H9 (cell line): Measurements from ENCODE around the gene CCL3. TPM values are rescaled to one million over a fixed set of nuclear protein-coding genes. Genes with fewer than 3 reads are reported as not detected.

Experiments used
- DNase-seq: peaks from one replicate; pipeline ENCODE4 v3.0.0-alpha.2; 2017
- H2AFZ ChIP-seq: one replicate; pipeline ENCODE4 v1.6.1; 2013; ENCODE audit warnings: mild to moderate bottlenecking, low read length, control low read depth, moderate library complexity
- H2AK5ac ChIP-seq: 2 replicates; pipeline ENCODE4 v1.6.1; 2013; ENCODE audit warnings: low read length, control low read depth, mixed read lengths; ENCODE audit not compliant: insufficient read length
- H2BK120ac ChIP-seq: one replicate; pipeline ENCODE4 v1.6.1; 2013; ENCODE audit warnings: low read depth, mild to moderate bottlenecking, low read length, control low read depth, inconsistent platforms; ENCODE audit not compliant: poor library complexity, severe bottlenecking
- H2BK12ac ChIP-seq: 2 replicates; pipeline ENCODE4 v1.6.1; 2013; ENCODE audit warnings: low read length, control low read depth, mixed read lengths, low read depth; ENCODE audit not compliant: insufficient read length
- H2BK15ac ChIP-seq: 2 replicates; pipeline ENCODE4 v1.6.1; 2013; ENCODE audit warnings: low read depth, low read length, control low read depth
- H2BK20ac ChIP-seq: one replicate; pipeline ENCODE4 v1.6.1; 2013; ENCODE audit warnings: low read depth, mild to moderate bottlenecking, low read length, control low read depth, inconsistent platforms; ENCODE audit not compliant: poor library complexity, severe bottlenecking
- H2BK5ac ChIP-seq: 2 replicates; pipeline ENCODE4 v1.6.1; 2013; ENCODE audit warnings: low read length, control low read depth, mixed read lengths; ENCODE audit not compliant: insufficient read length
- H3K14ac ChIP-seq: 2 replicates; pipeline ENCODE4 v1.6.1; 2013; ENCODE audit warnings: low read length, control low read depth; ENCODE audit not compliant: insufficient read depth
- H3K18ac ChIP-seq: 2 replicates; pipeline ENCODE4 v1.6.1; 2013; ENCODE audit warnings: low read depth, mild to moderate bottlenecking, mixed read lengths, low read length, control low read depth; ENCODE audit not compliant: insufficient read length
- H3K23ac ChIP-seq: 2 replicates; pipeline ENCODE4 v1.6.1; 2013; ENCODE audit warnings: low read length, control low read depth, mixed read lengths, low read depth; ENCODE audit not compliant: insufficient read length
- H3K23me2 ChIP-seq: 2 replicates; pipeline ENCODE4 v1.6.1; 2013; ENCODE audit warnings: low read depth, mild to moderate bottlenecking, mixed read lengths, low read length, control low read depth; ENCODE audit not compliant: insufficient read length, poor library complexity, severe bottlenecking
- H3K27ac ChIP-seq: 2 replicates; pipeline ENCODE4 v1.5.1; 2013; ENCODE audit warnings: low read length, control low read depth, mixed read lengths, low read depth; ENCODE audit not compliant: insufficient read length
- H3K27me3 ChIP-seq: 2 replicates; pipeline ENCODE4 v1.6.1; 2013; ENCODE audit warnings: low read length, control low read depth, inconsistent platforms; ENCODE audit not compliant: insufficient read depth
- H3K4ac ChIP-seq: 2 replicates; pipeline ENCODE4 v1.6.1; 2013; ENCODE audit warnings: low read depth, mild to moderate bottlenecking, control low read depth, inconsistent platforms, low read length, moderate library complexity
- H3K4me1 ChIP-seq: 2 replicates; pipeline ENCODE4 v1.6.1; 2013; ENCODE audit warnings: low read length, control low read depth, inconsistent platforms; ENCODE audit not compliant: insufficient read depth
- H3K4me2 ChIP-seq: 2 replicates; pipeline ENCODE4 v1.6.1; 2013; ENCODE audit warnings: low read length, control low read depth, mixed read lengths; ENCODE audit not compliant: insufficient read length, insufficient read depth
- H3K56ac ChIP-seq: 2 replicates; pipeline ENCODE4 v1.6.1; 2013; ENCODE audit warnings: low read depth, mild to moderate bottlenecking, mixed read lengths, low read length, control low read depth; ENCODE audit not compliant: insufficient read length
- H3K79me1 ChIP-seq: 2 replicates; pipeline ENCODE4 v1.6.1; 2013; ENCODE audit warnings: low read depth, mild to moderate bottlenecking, moderate library complexity, low read length, control low read depth, inconsistent platforms; ENCODE audit not compliant: insufficient read depth, poor library complexity, severe bottlenecking
- H3K79me2 ChIP-seq: 2 replicates; pipeline ENCODE4 v1.6.1; 2013; ENCODE audit warnings: low read length, control low read depth, inconsistent platforms; ENCODE audit not compliant: insufficient read depth
- H3K9ac ChIP-seq: 2 replicates; pipeline ENCODE4 v1.6.1; 2013; ENCODE audit warnings: low read length, control low read depth, mixed read lengths; ENCODE audit not compliant: insufficient read length; ENCODE audit errors: extremely low read depth
- H3K9me3 ChIP-seq: one replicate; pipeline ENCODE4 v1.6.1; 2013; ENCODE audit warnings: low read depth, low read length, inconsistent platforms; ENCODE audit not compliant: control insufficient read depth
- H3T11ph ChIP-seq: one replicate; pipeline ENCODE4 v1.6.1; 2013; ENCODE audit warnings: mild to moderate bottlenecking, low read length, control low read depth, inconsistent platforms
- H4K20me1 ChIP-seq: one replicate; pipeline ENCODE4 v1.6.1; 2013; ENCODE audit not compliant: control insufficient read depth, insufficient read length, insufficient read depth
- H4K5ac ChIP-seq: 2 replicates; pipeline ENCODE4 v1.6.1; 2013; ENCODE audit warnings: low read depth, mild to moderate bottlenecking, mixed read lengths, low read length, control low read depth; ENCODE audit not compliant: insufficient read length
- H4K8ac ChIP-seq: replicated peaks from 2 replicates; pipeline ENCODE4 v1.6.1; 2013; ENCODE audit warnings: low read length, control low read depth, mixed read lengths, low read depth; ENCODE audit not compliant: insufficient read length
- H4K91ac ChIP-seq: 2 replicates; pipeline ENCODE4 v1.6.1; 2013; ENCODE audit warnings: low read depth, mild to moderate bottlenecking, moderate library complexity, mixed read lengths, low read length, control low read depth; ENCODE audit not compliant: insufficient read length
- H3K27ac Mint-ChIP-seq, 3 experiments: 2 replicates in 2 of 3; 3 replicates in 1 of 3; pipeline ENCODE4 v1.8.0; 2020 to 2021; ENCODE audit warnings: mixed read lengths in 3 of 3, mild to moderate bottlenecking in 1 of 3, moderate library complexity in 1 of 3
- H3K27me3 Mint-ChIP-seq: 2 replicates; pipeline ENCODE4 v1.8.0; 2021; ENCODE audit warnings: low read depth, mild to moderate bottlenecking, moderate library complexity, mixed read lengths
- H3K36me3 Mint-ChIP-seq, 3 experiments: 2 replicates in 2 of 3; 3 replicates in 1 of 3; pipeline ENCODE4 v1.8.0; 2020 to 2021; ENCODE audit warnings: low read depth in 3 of 3, mixed read lengths in 3 of 3; ENCODE audit not compliant: insufficient read depth in 1 of 3
- H3K4me1 Mint-ChIP-seq, 2 experiments: 2 replicates each; pipeline ENCODE4 v1.8.0; 2020; ENCODE audit warnings: mixed read lengths in 2 of 2
- H3K4me3 Mint-ChIP-seq, 2 experiments: 2 replicates in 1 of 2; 3 replicates in 1 of 2; pipeline ENCODE4 v1.8.0; 2020 to 2021; ENCODE audit warnings: mild to moderate bottlenecking in 2 of 2, mixed read lengths in 2 of 2, moderate library complexity in 1 of 2
- H3K9me3 Mint-ChIP-seq, 2 experiments: 2 replicates in 1 of 2; 3 replicates in 1 of 2; pipeline ENCODE4 v1.8.0; 2020; ENCODE audit warnings: mild to moderate bottlenecking in 2 of 2, mixed read lengths in 2 of 2, moderate library complexity in 1 of 2
- CTCF ChIP-seq: fragments of 200-600 bp; sonication (generic); conservative IDR thresholded peaks from 3 replicates; pipeline ENCODE4 v1.8.0; 2021; ENCODE audit warnings: antibody characterized with exemption, mild to moderate bottlenecking
- WGBS: extraction: QIAGEN DNeasy Blood & Tissue Kit; methylation state at CpG from one replicate; pipeline ENCODE4 v1.1.7; 2013; ENCODE audit warnings: missing lambda C conversion rate, low lambda C conversion rate, mixed read lengths; ENCODE audit not compliant: insufficient read length; ENCODE audit errors: extremely low coverage; 5-methylcytosine and 5-hydroxymethylcytosine counted together
- total RNA-seq: library from RNA; stranded (reverse); gene quantifications from 2 replicates; pipeline ENCODE4 v1.2.1, GENCODE V29; 2021

CCL3 gene
- total RNA-seq, 1 experiment from 2014 or later, result not detected

GRCh38 chr17:36048066-36048465 lies 41.9 kb downstream of the CCL3 start:
- no peak overlapping the region for H2BK20ac ChIP-seq
- TF ChIP-seq CTCF, result no peak
- no peak overlapping the region for H4K5ac ChIP-seq
- no peaks in the 10 kb centered on the region for H3K79me2 ChIP-seq
- H2BK120ac ChIP-seq, result no peak overlapping the region
- H2BK15ac ChIP-seq, result no peak overlapping the region
- H3K56ac ChIP-seq, result no peak overlapping the region
- no peaks in the 10 kb centered on the region for H3K23me2 ChIP-seq
- Mint-ChIP-seq H3K36me3 (peaks cover 0 to 5% (median 2%) of the 10 kb centered on the region in 3 experiments; a peak in 5 of 7 replicates), H3K4me3 (no peak overlapping the region), H3K4me1 (no peaks in the 10 kb centered on the region), H3K27me3 (no peaks in the 10 kb centered on the region), H3K27ac (no peak overlapping the region), H3K9me3 (peaks cover 48 to 62% of the 10 kb centered on the region in 2 experiments)
- H3K23ac ChIP-seq, result no peak overlapping the region
- H3K4me1 ChIP-seq, result no peaks in the 10 kb centered on the region
- no peaks in the 10 kb centered on the region for H3K27me3 ChIP-seq
- H3T11ph ChIP-seq, result no peak overlapping the region
- no peak overlapping the region for H4K8ac ChIP-seq
- H3K27ac ChIP-seq, result no peak overlapping the region
- H3K18ac ChIP-seq, result no peak overlapping the region
- no peak for DNase-seq
- no peaks in the 10 kb centered on the region for H3K79me1 ChIP-seq
- H3K9ac ChIP-seq, result no peak overlapping the region
- H2AFZ ChIP-seq, result no peak overlapping the region
- no peak overlapping the region for H3K4me2 ChIP-seq
- no peak overlapping the region for H3K4ac ChIP-seq
- no peak overlapping the region for H2AK5ac ChIP-seq
- no peak overlapping the region for H4K91ac ChIP-seq
- H2BK5ac ChIP-seq, result no peak overlapping the region
- H4K20me1 ChIP-seq, result no peaks in the 10 kb centered on the region
- H2BK12ac ChIP-seq, result no peak overlapping the region
- H3K14ac ChIP-seq, result no peak overlapping the region
- WGBS, result no CpG with 5 or more reads among the region's 2 CpGs
- H3K9me3 ChIP-seq, result no peaks in the 10 kb centered on the region

Other genes with a start within 250 kb of the CCL3 start
- gene HEATR9, start 221.3 kb downstream of the CCL3 start, total RNA-seq, result not detected in 2 replicates
- not detected in 2 replicates for gene CCL5, start 209.8 kb downstream of the CCL3 start, total RNA-seq
- gene RDM1, start 159.4 kb downstream of the CCL3 start, total RNA-seq, result 9.0 and 9.8 TPM in 2 replicates
- not detected in 2 replicates for gene LYZL6, start 146.4 kb downstream of the CCL3 start, total RNA-seq
- gene CCL16, start 108.6 kb downstream of the CCL3 start, total RNA-seq, result not detected in 2 replicates
- not detected in 2 replicates for gene CCL14, start 103.4 kb downstream of the CCL3 start, total RNA-seq
- not detected in 2 replicates for gene CCL15, start 88.6 kb downstream of the CCL3 start, total RNA-seq
- gene CCL23, start 72.2 kb downstream of the CCL3 start, total RNA-seq, result not detected in 2 replicates
- gene CCL18, start 25.9 kb downstream of the CCL3 start, total RNA-seq, result not detected in 2 replicates
- not detected in 2 replicates for gene CCL4, start 13.7 kb upstream of the CCL3 start, total RNA-seq
- 5.5 and 8.8 TPM in 2 replicates for gene TBC1D3B, start 86.5 kb upstream of the CCL3 start, total RNA-seq
- 0.29 TPM in 1 of 2 replicates, not detected in the other for gene CCL3L1, start 106.6 kb upstream of the CCL3 start, total RNA-seq
- gene CCL4L2, start 120.9 kb upstream of the CCL3 start, total RNA-seq, result not detected in 2 replicates
- 0.35 TPM in 1 of 2 replicates, not detected in the other for gene TBC1D3I, start 174.4 kb upstream of the CCL3 start, total RNA-seq
- gene TBC1D3G, start 233.7 kb upstream of the CCL3 start, total RNA-seq, result not detected in 2 replicates